ENCODE measurements around the gene SLC38A8. TPM values are rescaled to one million over a fixed set of nuclear protein-coding genes. Genes with fewer than 3 reads are reported as not detected.

Gene SLC38A8
- total RNA-seq, 4 donors from 2014 or later: not detected

GRCh38 chr16:84087001-84087400 is 44.4 kb upstream of the SLC38A8 start:
- no peak for ATAC-seq
- H3K36me3 ChIP-seq: peaks cover 0 to 98% of the 10 kb centered on the region in 2 donors
- peaks cover 0 to 8% (median 0%) of the 10 kb centered on the region in 3 donors for H3K4me1 ChIP-seq
- no peaks in the 10 kb centered on the region for H3K9me3 ChIP-seq
- no peaks in the 10 kb centered on the region for H3K27me3 ChIP-seq
- no peak overlapping the region for H3K4me3 ChIP-seq
- TF ChIP-seq, protein P1, sequence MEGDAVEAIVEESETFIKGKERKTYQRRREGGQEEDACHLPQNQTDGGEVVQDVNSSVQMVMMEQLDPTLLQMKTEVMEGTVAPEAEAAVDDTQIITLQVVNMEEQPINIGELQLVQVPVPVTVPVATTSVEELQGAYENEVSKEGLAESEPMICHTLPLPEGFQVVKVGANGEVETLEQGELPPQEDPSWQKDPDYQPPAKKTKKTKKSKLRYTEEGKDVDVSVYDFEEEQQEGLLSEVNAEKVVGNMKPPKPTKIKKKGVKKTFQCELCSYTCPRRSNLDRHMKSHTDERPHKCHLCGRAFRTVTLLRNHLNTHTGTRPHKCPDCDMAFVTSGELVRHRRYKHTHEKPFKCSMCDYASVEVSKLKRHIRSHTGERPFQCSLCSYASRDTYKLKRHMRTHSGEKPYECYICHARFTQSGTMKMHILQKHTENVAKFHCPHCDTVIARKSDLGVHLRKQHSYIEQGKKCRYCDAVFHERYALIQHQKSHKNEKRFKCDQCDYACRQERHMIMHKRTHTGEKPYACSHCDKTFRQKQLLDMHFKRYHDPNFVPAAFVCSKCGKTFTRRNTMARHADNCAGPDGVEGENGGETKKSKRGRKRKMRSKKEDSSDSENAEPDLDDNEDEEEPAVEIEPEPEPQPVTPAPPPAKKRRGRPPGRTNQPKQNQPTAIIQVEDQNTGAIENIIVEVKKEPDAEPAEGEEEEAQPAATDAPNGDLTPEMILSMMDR (IDR thresholded peaks at IDR 0.05): no peak
- TF ChIP-seq POLR2AphosphoS5 (IDR thresholded peaks at IDR 0.05) (no peak), EP300 (IDR thresholded peaks at IDR 0.05) (no peak), POLR2A (IDR thresholded peaks at IDR 0.05) (no peak)
- H3K27ac ChIP-seq: no peak overlapping the region
- 83 to 100% methylated on average over 3 to 4 of the region's 12 CpGs for WGBS, 2 donors (ENCODE audit: low coverage in 1 of 2)

DNA sequence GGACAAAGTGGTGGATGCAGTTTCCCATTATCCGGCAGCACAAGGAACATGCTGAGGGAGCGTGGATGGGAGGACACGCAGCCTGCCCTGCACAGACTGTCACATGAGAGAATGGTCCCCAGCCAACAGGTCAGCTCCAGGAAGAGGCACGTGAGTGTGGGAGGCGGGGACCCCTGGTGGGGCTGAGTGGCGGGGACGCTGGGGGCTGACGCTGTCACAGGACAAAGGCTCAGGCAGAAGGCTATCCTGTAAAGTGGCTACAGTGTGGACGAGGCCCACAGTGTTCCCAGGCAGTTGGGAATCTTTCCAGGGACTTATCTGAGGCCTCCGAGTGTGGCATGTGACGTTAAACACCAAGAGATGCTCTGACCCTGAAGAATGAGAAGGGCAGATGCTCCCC is 43.7 kb upstream of the SLC38A8 start:
- H3K9me3 ChIP-seq: no peaks in the 10 kb centered on the region
- H3K36me3 ChIP-seq: peaks cover 0 to 98% of the 10 kb centered on the region in 2 donors
- no peak for ATAC-seq
- H3K27ac ChIP-seq: no peak overlapping the region
- no peak for TF ChIP-seq EP300 (IDR thresholded peaks at IDR 0.05)
- TF ChIP-seq POLR2A (IDR thresholded peaks at IDR 0.05): no peak
- TF ChIP-seq POLR2AphosphoS5 (IDR thresholded peaks at IDR 0.05): no peak
- TF ChIP-seq, protein P1 (IDR thresholded peaks at IDR 0.05): no peak
- no peaks in the 10 kb centered on the region for H3K27me3 ChIP-seq
- H3K4me3 ChIP-seq: no peak overlapping the region
- peaks cover 0 to 8% (median 0%) of the 10 kb centered on the region in 3 donors for H3K4me1 ChIP-seq
- 37 to 79% methylated on average over 3 of the region's 11 CpGs for WGBS, 2 donors (ENCODE audit: low coverage in 1 of 2)

GRCh38 chr16:84085773-84086172 is 43.2 kb upstream of the SLC38A8 start:
- H3K4me3 ChIP-seq: no peak overlapping the region
- no peak for ATAC-seq
- peaks cover 0 to 98% of the 10 kb centered on the region in 2 donors for H3K36me3 ChIP-seq
- H3K4me1 ChIP-seq: peaks cover 0 to 8% (median 0%) of the 10 kb centered on the region in 3 donors
- TF ChIP-seq EP300 (IDR thresholded peaks at IDR 0.05): no peak
- H3K27me3 ChIP-seq: no peaks in the 10 kb centered on the region
- H3K9me3 ChIP-seq: no peaks in the 10 kb centered on the region
- H3K27ac ChIP-seq: no peak overlapping the region
- 54 to 75% methylated on average over 6 of the region's 6 CpGs for WGBS, 2 donors (ENCODE audit: low coverage in 1 of 2)

- ATAC-seq: no peak
- Histone ChIP-seq H3K27ac (no peak overlapping the region), H3K4me1 (peaks cover 0 to 8% (median 0%) of the 10 kb centered on the region in 3 donors), H3K9me3 (no peaks in the 10 kb centered on the region), H3K4me3 (no peak overlapping the region), H3K27me3 (no peaks in the 10 kb centered on the region), H3K36me3 (peaks cover 0 to 98% of the 10 kb centered on the region in 2 donors)
- no peak for TF ChIP-seq POLR2AphosphoS5 (IDR thresholded peaks at IDR 0.05)
- TF ChIP-seq, protein P1 (IDR thresholded peaks at IDR 0.05): no peak
- no peak for TF ChIP-seq EP300 (IDR thresholded peaks at IDR 0.05)
- TF ChIP-seq POLR2A (IDR thresholded peaks at IDR 0.05): no peak
- WGBS, 2 donors (ENCODE audit: low coverage in 1 of 2): 92 to 100% methylated on average over 2 to 8 of the region's 8 CpGs
These were observed 42.7 kb upstream of the SLC38A8 start for GRCh38 chr16:84085271-84085667.

DNA sequence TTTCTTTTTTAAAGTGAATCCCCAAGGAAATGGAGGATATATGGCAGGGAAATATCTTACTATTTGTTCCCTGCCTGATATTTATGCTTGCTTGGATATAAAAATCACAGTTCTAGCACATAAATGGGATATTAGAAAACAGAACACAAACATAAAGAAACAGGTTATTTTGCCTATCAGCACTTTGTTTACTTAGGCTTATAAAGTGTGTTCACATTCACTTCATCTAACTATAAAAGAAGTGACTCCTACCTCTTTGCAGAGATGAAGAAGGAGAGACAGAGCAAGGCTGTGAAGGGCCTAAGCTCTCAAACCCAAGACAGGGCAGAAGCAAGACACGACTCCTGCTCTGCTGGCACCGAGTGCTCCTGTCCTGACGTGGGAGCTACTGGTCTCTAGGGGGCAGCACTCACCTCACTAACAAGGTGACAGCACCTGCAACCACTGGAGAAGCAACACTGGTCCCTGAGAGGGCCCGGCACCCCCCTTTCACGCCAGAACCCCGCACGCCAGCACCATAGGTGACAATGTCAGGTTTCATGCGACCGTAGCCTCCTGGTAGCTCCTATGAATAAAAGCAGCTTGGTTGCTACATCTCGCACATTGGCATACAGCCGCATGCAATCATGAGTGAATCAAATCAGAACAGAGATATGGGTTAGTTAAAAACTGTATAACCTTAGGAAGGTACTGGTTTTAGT is 42.1 kb upstream of the SLC38A8 start:
- 4 to 33% methylated on average over 3 of the region's 11 CpGs for WGBS, 2 donors (ENCODE audit: low coverage in 1 of 2)
- Histone ChIP-seq H3K4me3 (no peak overlapping the region), H3K36me3 (peaks cover 0 to 98% of the 10 kb centered on the region in 2 donors), H3K4me1 (peaks cover 0 to 8% (median 0%) of the 10 kb centered on the region in 3 donors), H3K9me3 (no peaks in the 10 kb centered on the region), H3K27ac (no peak overlapping the region), H3K27me3 (no peaks in the 10 kb centered on the region)
- ATAC-seq: peak; percentile 48
- TF ChIP-seq POLR2AphosphoS5 (IDR thresholded peaks at IDR 0.05): no peak
- TF ChIP-seq, protein P1 (IDR thresholded peaks at IDR 0.05): peak in 3 of 4 experiments; percentile 38 to 64 (median 45)
- no peak for TF ChIP-seq EP300 (IDR thresholded peaks at IDR 0.05)
- no peak for TF ChIP-seq POLR2A (IDR thresholded peaks at IDR 0.05)
